Stimulated activated CD4-positive, alpha-beta T cell treated with anti-CD3 and anti-CD28 coated beads, Interleukin-2, amount 100 ng/mL, for 24 hours (primary cell): Measurements from ENCODE around the gene ABCA13.
"Not testable (repeated sequence)": the region's sequence is repeated elsewhere in the genome, so short reads cannot be mapped to it uniquely, and the experiment has no call there.

Experiments
- DNase-seq, 2 donors: peaks; one replicate each; pipeline ENCODE4 v3.0.0-alpha.2; 2020

Gene ABCA13

GRCh38 chr7:48173756-48174382 is 2.6 kb downstream of the ABCA13 start:
- no peak for DNase-seq

- DNase-seq = no peak
Measured at GRCh38 chr7:48175019-48175418, 3.8 kb downstream of the ABCA13 start.

DNA sequence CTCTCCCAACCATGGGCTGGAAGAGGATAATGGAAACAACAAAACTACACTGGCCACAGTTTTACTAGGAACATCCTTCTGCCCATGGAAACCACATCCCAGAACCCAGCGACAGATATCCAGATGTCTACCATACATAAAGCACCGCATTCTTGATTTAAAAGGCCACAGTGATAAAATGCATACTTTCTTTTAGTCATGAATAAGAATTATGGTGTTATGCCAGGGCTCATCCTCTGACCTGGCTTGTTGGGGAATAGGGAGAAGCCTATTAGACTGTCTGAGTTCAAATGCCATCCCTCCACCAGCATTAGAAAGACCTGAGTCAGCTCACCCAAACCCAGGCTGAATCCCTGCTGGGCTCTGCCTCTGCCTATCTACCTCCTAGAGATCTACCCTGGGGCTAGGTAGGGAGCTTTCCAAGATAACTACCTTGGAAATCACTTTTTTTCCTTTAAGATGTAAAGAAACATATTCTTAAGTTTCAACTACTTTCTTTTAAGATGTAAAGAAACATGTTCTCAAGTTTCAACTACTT is 5.2 kb downstream of the ABCA13 start:
- no peak for DNase-seq

- DNase-seq = no peak
Measured at GRCh38 chr7:48177271-48177670, 6.0 kb downstream of the ABCA13 start.

GRCh38 chr7:48179496-48180030 is 8.3 kb downstream of the ABCA13 start:
- DNase-seq = no peak

GRCh38 chr7:48180981-48181380 is 9.7 kb downstream of the ABCA13 start:
- DNase-seq = no peak

- no peak for DNase-seq
Measured at GRCh38 chr7:48182718-48183369, 11.6 kb downstream of the ABCA13 start.

DNA sequence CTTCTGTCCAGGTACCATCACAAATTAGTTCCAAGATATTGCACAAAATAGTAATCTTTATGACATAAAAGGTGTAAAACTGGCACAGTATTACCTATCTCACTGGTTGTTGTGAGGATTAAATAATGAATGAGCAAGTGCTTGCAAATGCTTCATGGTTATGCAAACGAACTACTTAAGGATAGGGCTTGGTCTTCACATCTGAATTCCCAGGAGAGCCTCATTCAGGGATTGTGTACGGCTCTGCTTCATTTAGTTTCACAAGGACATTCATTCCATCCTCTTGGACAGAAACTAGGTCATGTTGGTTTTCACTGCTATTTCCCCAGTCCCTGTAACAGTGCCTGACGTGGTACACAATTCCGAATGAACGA is 12.1 kb downstream of the ABCA13 start:
- no peak for DNase-seq

DNA sequence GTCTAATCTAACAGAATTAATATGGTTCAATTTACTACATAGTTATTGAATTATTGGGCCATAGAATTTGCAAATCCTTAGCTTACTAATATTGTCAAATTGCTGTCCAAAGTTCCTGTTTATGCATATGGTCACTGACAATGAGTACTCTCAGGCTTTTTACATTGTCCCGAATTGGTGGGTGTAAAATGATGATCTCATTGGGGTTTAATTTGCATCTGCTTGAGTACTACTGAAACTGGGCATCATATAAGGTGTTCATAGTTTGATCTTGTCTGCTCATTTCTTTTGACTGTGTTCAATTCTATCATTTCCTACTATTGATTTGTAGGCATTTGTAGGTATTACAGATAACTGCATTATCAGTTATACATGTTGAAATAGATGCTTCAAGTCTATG is 12.7 kb downstream of the ABCA13 start:
- no peak for DNase-seq

DNA sequence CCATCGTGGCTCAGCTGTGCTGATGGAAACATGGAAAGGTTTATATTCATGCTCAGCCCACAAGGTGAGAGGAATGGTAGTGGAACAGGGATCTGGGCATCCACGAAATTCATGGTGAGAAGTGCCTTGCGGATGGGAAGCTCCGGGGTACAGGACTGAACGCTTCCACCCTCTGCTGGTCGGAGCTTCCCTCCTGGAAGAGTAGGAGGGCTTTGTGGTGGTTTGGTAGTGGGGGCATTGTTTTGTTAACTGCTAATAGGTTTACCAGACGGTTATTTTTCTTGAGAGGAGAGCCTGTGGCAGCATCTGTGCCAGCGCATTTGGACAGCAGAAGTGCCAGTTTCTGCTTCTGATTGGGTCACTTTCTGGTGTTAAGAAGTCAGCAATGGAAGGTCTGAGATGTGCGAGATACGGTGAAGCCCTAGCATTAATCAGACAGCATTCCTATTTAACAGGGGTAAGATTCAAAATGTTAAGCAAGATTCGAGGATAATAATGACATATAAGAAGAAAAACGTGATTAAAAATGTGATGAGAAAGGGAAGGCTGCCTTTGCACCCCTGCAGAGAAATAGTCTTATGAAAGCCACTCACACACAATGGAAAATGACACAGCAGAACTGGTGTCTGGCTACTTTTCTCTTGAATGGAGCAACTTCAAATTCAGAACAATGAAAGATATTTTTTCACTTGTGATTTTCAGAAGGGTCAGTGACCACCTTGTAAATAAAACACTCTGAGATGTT is 17.7 kb downstream of the ABCA13 start:
- no peak for DNase-seq

DNA sequence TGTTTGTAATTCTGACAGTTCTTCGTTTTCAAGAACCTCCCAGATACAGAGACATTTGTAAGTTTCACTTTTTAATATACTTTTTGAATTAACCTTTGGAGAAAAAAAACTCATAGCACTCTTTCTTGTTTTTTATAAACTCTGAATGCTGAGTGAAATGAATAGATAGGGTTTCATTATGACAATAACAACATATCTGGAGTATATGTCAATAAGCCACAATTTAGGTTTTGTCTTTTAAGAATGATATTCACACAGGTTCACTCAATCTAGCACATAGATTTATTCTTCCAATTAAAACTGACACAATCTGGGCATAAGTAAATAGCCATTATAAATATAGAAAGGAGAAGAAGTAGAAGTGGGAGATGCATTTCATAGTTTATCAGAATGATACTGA is 21.7 kb downstream of the ABCA13 start:
- no peak for DNase-seq

DNA sequence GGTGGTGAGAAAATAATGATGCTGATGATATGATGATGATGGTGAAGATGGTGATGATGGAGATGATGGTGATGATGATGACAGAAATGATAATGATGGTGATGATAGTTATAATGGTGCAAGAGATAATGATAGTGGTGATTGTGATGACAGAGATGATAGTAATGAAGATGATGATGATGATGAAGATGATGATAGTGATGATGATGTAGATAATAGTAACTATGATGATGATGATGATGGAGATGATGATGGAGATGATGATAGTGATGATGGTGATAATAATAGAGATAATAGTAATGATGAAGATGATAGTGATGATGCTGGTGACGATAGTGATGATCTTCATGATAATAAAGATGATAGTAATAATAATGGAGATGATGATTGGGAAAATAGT is 22.2 kb downstream of the ABCA13 start:
- no peak for DNase-seq

- not testable (repeated sequence) for DNase-seq
Measured at GRCh38 chr7:48200946-48201589, 29.8 kb downstream of the ABCA13 start.

GRCh38 chr7:48202916-48203315 is 31.7 kb downstream of the ABCA13 start:
- not testable (repeated sequence) for DNase-seq

GRCh38 chr7:48207155-48207675 is 36.0 kb downstream of the ABCA13 start:
- no peak for DNase-seq

GRCh38 chr7:48209004-48209600 is 37.8 kb downstream of the ABCA13 start:
- DNase-seq = no peak

DNA sequence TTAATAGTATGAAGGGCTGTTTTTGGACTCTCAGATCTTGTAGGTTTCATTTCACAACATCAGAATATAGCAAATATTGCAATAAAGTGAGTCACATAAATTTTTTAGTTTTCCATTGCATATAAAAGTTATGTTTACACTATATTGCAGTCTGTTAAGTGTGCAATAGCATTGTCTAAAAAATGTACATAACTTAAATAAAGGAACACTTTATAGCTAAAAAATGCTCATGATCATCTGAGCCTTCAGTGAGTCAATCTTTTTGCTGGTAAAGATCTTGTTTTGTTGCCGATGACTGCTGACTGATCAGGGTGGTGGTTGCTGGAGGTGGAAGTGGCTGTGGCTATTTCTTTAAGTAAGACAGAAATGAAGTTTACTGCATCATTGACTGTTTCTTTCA is 42.0 kb downstream of the ABCA13 start:
- DNase-seq = no peak

DNA sequence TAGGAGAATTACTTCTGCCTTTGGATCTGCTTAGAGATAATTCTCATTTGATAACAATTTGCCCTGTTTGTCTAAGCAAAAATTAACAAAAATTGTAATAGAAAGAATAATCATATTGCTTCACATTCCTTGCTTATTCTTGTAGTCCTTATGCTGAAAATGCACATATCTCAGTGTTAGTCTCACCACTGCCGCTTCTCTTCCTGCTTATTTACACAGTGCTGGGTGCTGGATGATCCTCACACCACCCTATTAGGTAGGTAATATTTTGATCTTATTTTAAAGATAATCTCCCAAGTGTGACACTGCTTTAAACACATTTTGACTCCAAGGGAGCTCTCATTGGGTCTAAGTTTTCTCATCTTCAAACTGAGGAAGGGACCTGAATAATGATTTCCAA is 46.0 kb downstream of the ABCA13 start:
- DNase-seq = no peak

DNA sequence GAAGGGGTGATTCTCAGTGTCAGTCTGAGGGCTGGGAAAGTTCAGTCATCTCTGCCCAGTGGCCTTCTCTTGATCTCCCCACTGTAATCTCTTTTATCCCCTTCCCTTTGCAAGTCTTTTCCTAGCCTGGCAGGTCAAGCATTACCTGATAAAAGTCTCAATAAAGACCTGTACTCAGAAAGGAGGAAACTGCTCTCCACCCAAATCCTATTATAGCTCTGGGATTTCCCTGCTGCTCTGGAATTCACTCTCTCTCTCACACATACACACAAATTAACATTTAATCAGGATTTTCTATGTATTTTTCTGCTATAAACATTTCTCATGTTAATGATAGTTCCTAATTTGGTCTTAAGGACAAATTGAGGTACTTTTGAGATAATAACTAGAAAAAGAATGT is 46.5 kb downstream of the ABCA13 start:
- no peak for DNase-seq

- no peak for DNase-seq
Measured at GRCh38 chr7:48224042-48224441, 52.8 kb downstream of the ABCA13 start.

GRCh38 chr7:48225101-48225500 is 53.8 kb downstream of the ABCA13 start:
- DNase-seq = no peak

DNA sequence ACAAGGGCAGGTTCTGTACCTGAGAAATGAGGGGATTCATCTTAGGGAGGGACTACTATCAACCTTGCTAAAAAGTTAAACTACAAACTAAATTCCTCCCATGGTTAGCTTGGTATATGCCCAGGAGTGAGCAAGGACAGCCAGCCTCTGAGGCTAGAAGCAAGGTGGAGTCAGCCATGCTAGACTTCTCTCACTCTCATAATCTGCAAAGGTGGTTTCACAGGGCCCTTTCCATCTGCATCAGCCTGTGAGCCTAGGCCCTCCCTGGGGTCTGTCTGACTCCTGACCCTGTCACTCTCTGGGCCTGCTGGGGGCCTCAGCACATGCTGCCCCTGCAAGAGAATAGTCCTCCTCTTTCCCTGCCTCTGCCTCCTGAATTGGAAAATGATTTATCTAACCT is 66.1 kb downstream of the ABCA13 start:
- no peak for DNase-seq

DNA sequence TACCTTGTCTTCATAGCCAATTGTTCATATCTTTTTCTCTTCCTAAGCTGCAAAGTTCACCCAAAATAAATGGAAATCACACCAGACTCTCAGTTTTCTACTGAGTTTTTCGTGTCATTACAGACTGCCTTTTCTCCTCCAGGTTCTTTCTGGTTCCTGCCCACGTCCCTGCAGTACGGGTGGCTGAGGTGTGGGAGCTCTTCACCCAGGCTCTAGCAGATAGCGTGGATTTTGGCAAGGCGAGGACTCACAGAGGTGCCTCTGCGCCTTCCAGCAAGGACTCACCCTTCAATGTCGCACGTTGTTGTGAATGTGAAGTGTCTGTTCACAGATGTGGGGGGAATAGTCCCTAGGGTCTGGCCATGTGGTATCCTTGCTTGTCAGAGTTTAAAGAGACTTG is 71.6 kb downstream of the ABCA13 start:
- DNase-seq = no peak
